Measurements from ENCODE around the gene CARD11.

CARD11 gene

DNA sequence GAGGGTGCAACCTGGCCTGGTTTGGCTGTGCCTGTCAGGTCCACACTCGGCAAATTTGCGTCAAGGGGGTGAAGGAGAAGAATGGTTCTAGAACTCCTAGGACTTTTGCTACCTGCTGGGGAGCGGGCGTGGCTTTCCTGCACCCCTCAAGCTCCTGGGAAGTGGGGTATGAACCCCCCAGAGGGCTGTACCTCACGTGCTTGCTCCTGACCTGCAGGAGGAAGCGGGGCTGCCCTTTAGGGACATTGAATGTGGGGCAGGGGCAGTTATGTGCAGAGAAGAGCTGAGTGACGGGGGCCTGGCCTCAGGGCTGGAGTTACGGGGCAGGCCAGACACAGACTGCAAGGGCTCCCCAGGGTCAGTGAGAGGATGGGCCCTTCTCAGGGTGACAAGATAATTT, 138.2 kb downstream of the CARD11 start:
- no peak overlapping the region for H3K27ac ChIP-seq (ENCODE audit: low read length)
- H3K9me3 ChIP-seq (ENCODE audit: insufficient read depth, low read depth, low read length) = no peaks in the 10 kb centered on the region
- no peak overlapping the region for H3K4me3 ChIP-seq (ENCODE audit: low read length)
- H3K27me3 ChIP-seq (ENCODE audit: insufficient read depth, low read length) = no peaks in the 10 kb centered on the region
- no peaks in the 10 kb centered on the region for H3K36me3 ChIP-seq (ENCODE audit: insufficient read depth, low read depth, low read length)
- H3K4me1 ChIP-seq (ENCODE audit: insufficient read depth, low read length) = no peaks in the 10 kb centered on the region
- no peak overlapping the region for H3K9ac ChIP-seq (ENCODE audit: low read depth, low read length)

- H3K9me3 ChIP-seq (ENCODE audit: insufficient read depth, low read depth, low read length) = no peaks in the 10 kb centered on the region
- no peaks in the 10 kb centered on the region for H3K36me3 ChIP-seq (ENCODE audit: insufficient read depth, low read depth, low read length)
- no peak overlapping the region for H3K27ac ChIP-seq (ENCODE audit: low read length)
- H3K4me3 ChIP-seq (ENCODE audit: low read length) = no peak overlapping the region
- H3K9ac ChIP-seq (ENCODE audit: low read depth, low read length) = no peak overlapping the region
- H3K27me3 ChIP-seq (ENCODE audit: insufficient read depth, low read length) = no peaks in the 10 kb centered on the region
- no peaks in the 10 kb centered on the region for H3K4me1 ChIP-seq (ENCODE audit: insufficient read depth, low read length)
Observed at GRCh38 chr7:2905027-2905426, 138.6 kb downstream of the CARD11 start.

DNA sequence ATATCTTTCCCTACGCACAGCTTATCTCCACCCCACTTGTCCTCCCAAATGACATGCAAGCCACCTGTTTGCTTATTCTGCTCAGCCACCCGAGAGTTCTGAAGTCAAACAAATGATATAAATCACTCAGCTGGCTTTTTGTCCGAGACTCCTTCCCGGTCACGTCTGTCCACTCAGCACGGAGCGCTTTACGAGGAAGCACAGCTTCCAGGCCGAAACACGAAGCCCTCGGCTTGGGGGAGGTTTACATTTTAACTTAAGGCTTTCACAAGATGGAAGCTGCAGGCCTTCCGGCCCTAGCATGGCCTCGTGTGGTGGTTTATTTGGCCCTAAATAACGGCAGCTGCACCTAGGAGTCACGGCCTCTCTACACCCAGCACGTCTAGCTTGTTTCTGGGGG, 139.5 kb downstream of the CARD11 start:
- H3K9ac ChIP-seq (ENCODE audit: low read depth, low read length) = no peak overlapping the region
- H3K36me3 ChIP-seq (ENCODE audit: insufficient read depth, low read depth, low read length) = no peaks in the 10 kb centered on the region
- H3K27ac ChIP-seq (ENCODE audit: low read length) = no peak overlapping the region
- no peaks in the 10 kb centered on the region for H3K9me3 ChIP-seq (ENCODE audit: insufficient read depth, low read depth, low read length)
- H3K4me1 ChIP-seq (ENCODE audit: insufficient read depth, low read length) = no peaks in the 10 kb centered on the region
- H3K27me3 ChIP-seq (ENCODE audit: insufficient read depth, low read length) = no peaks in the 10 kb centered on the region
- H3K4me3 ChIP-seq (ENCODE audit: low read length) = no peak overlapping the region

DNA sequence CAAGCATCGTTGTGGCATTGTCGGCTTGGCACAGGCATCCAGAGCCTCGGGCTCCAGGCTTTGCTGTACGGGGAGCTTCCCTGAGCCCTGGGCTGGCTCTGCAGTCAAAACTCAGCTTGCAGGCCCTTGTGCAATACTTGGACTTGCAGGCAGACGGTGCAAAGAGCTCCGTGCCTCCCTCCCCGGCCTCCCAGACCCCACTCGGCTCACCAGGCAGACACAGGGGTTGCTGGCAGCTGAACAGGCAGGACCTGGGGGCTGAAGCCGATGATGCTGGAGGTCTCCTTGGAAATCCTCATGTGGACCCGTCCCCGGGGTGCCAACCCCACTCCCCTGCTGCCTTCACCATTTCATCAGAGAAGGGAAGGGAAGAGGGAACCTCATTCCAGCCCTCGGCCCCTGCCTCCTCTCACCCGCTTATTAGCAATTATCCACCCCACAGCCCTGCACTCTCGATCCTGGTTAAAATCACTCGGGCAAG, 139.9 kb downstream of the CARD11 start:
- Histone ChIP-seq H3K9ac (ENCODE audit: low read depth, low read length) (no peak overlapping the region), H3K27ac (ENCODE audit: low read length) (no peak overlapping the region), H3K4me1 (ENCODE audit: insufficient read depth, low read length) (no peaks in the 10 kb centered on the region)

DNA sequence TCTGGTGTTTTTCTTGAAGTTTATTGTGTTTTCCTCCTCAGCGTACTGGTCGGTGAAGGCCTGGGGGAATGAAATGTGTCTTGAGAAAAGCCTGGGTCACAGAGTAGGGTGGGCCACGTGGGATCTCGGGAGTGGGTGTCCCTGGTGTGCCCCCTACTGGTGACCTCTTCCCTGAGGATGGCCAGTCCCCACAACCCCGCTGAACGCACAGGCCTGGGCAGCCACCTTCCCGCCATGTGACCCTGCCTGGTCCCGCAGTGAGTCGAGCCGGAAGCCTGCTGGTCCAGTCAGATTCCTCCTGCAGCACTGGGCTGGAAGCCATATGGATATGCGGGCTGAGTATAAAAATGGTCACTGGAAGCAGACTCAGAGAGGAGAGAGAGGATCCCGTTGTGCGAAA, 146.6 kb downstream of the CARD11 start:
- Histone ChIP-seq H3K4me1 (ENCODE audit: insufficient read depth, low read length) (no peaks in the 10 kb centered on the region), H3K4me3 (ENCODE audit: low read length) (no peak overlapping the region), H3K36me3 (ENCODE audit: insufficient read depth, low read depth, low read length) (no peaks in the 10 kb centered on the region), H3K27me3 (ENCODE audit: insufficient read depth, low read length) (no peaks in the 10 kb centered on the region), H3K9me3 (ENCODE audit: insufficient read depth, low read depth, low read length) (no peaks in the 10 kb centered on the region), H3K9ac (ENCODE audit: low read depth, low read length) (no peak overlapping the region), H3K27ac (ENCODE audit: low read length) (no peak overlapping the region)

More for the DNA sequence above, 139.9 kb downstream of the CARD11 start:
- no peak overlapping the region for H3K4me3 ChIP-seq (ENCODE audit: low read length)
- H3K36me3 ChIP-seq (ENCODE audit: insufficient read depth, low read depth, low read length) = no peaks in the 10 kb centered on the region
- no peaks in the 10 kb centered on the region for H3K9me3 ChIP-seq (ENCODE audit: insufficient read depth, low read depth, low read length)
- H3K27me3 ChIP-seq (ENCODE audit: insufficient read depth, low read length) = no peaks in the 10 kb centered on the region

DNA sequence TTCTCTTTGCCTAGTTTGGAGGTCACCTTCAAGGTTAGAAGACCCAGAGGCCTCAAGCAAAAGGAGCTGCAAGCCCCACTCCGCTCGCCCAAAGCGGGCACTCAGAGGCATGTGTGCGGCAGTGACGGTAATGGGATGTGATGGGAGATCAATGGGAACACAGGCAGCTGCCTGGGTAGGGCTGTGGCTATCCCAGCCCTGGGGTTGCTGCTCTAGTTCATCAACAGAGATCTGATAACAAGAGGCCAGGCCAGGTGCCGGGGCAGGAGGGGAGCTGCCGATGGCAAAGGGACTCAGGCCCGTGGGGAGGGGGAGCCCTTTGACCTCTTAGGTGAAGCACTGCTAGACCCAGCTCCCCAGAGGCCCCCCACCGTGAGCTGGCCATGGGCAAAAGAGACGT, 147.5 kb downstream of the CARD11 start:
- Histone ChIP-seq H3K4me3 (ENCODE audit: low read length) (no peak overlapping the region), H3K36me3 (ENCODE audit: insufficient read depth, low read depth, low read length) (no peaks in the 10 kb centered on the region), H3K27me3 (ENCODE audit: insufficient read depth, low read length) (no peaks in the 10 kb centered on the region), H3K4me1 (ENCODE audit: insufficient read depth, low read length) (no peaks in the 10 kb centered on the region), H3K9me3 (ENCODE audit: insufficient read depth, low read depth, low read length) (no peaks in the 10 kb centered on the region), H3K27ac (ENCODE audit: low read length) (no peak overlapping the region), H3K9ac (ENCODE audit: low read depth, low read length) (no peak overlapping the region)

- no peaks in the 10 kb centered on the region for H3K27me3 ChIP-seq (ENCODE audit: insufficient read depth, low read length)
- H3K9me3 ChIP-seq (ENCODE audit: insufficient read depth, low read depth, low read length) = no peaks in the 10 kb centered on the region
- H3K9ac ChIP-seq (ENCODE audit: low read depth, low read length) = no peak overlapping the region
- no peak overlapping the region for H3K4me3 ChIP-seq (ENCODE audit: low read length)
- H3K36me3 ChIP-seq (ENCODE audit: insufficient read depth, low read depth, low read length) = no peaks in the 10 kb centered on the region
- no peak overlapping the region for H3K27ac ChIP-seq (ENCODE audit: low read length)
- no peaks in the 10 kb centered on the region for H3K4me1 ChIP-seq (ENCODE audit: insufficient read depth, low read length)
Observed at GRCh38 chr7:2894118-2894940, 149.3 kb downstream of the CARD11 start.

- Histone ChIP-seq H3K36me3 (ENCODE audit: insufficient read depth, low read depth, low read length) (no peaks in the 10 kb centered on the region), H3K27me3 (ENCODE audit: insufficient read depth, low read length) (no peaks in the 10 kb centered on the region), H3K9me3 (ENCODE audit: insufficient read depth, low read depth, low read length) (no peaks in the 10 kb centered on the region), H3K4me1 (ENCODE audit: insufficient read depth, low read length) (no peaks in the 10 kb centered on the region), H3K4me3 (ENCODE audit: low read length) (no peak overlapping the region), H3K9ac (ENCODE audit: low read depth, low read length) (no peak overlapping the region), H3K27ac (ENCODE audit: low read length) (no peak overlapping the region)
Observed at GRCh38 chr7:2893411-2893861, 150.2 kb downstream of the CARD11 start.

DNA sequence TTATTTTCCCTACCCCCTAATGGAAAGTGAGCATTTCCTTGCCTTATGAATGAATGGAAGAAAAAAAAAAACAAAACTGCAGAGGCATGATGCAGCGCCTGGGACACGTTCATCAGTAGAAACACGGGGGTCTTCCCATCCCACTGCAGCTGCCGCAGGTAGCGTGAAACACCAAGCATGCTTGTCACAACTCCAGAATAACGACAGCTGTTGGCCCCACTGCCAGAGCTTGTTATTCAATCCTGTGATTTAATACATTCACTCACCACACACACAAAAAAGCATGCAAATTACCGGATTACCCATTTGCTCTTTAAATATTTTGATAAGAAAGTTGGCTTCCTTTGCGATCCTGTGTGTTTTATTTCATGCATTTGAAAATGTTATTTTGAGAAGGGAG, 151.1 kb downstream of the CARD11 start:
- Histone ChIP-seq H3K27ac (ENCODE audit: low read length) (no peak overlapping the region), H3K9ac (ENCODE audit: low read depth, low read length) (no peak overlapping the region), H3K4me3 (ENCODE audit: low read length) (no peak overlapping the region), H3K9me3 (ENCODE audit: insufficient read depth, low read depth, low read length) (no peaks in the 10 kb centered on the region), H3K4me1 (ENCODE audit: insufficient read depth, low read length) (no peaks in the 10 kb centered on the region), H3K36me3 (ENCODE audit: insufficient read depth, low read depth, low read length) (no peaks in the 10 kb centered on the region), H3K27me3 (ENCODE audit: insufficient read depth, low read length) (no peaks in the 10 kb centered on the region)

- Histone ChIP-seq H3K27me3 (ENCODE audit: insufficient read depth, low read length) (no peaks in the 10 kb centered on the region), H3K4me1 (ENCODE audit: insufficient read depth, low read length) (no peaks in the 10 kb centered on the region), H3K9me3 (ENCODE audit: insufficient read depth, low read depth, low read length) (no peaks in the 10 kb centered on the region), H3K27ac (ENCODE audit: low read length) (no peak overlapping the region), H3K4me3 (ENCODE audit: low read length) (no peak overlapping the region), H3K9ac (ENCODE audit: low read depth, low read length) (no peak overlapping the region), H3K36me3 (ENCODE audit: insufficient read depth, low read depth, low read length) (no peaks in the 10 kb centered on the region)
Observed at GRCh38 chr7:2887816-2888215, 155.9 kb downstream of the CARD11 start.

DNA sequence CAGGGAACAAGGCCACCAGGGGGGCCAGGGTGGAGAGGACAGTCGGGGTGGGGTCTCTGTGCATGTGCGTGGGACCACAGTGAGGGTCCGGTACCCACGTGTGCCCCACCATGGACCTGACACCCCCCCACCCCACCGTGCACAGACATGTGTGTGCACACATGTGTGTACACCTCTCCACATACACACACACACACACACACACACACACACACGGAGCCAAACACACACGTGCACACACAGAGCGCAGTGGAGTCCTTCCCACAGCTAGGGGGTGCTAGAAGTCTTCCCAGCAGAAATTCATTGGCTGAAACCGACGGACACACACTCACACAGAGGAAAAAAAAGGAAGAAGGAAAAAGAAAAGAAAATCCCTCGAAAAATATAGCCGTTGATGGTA, 156.8 kb downstream of the CARD11 start:
- no peaks in the 10 kb centered on the region for H3K27me3 ChIP-seq (ENCODE audit: insufficient read depth, low read length)
- H3K9me3 ChIP-seq (ENCODE audit: insufficient read depth, low read depth, low read length) = no peaks in the 10 kb centered on the region
- no peak overlapping the region for H3K4me3 ChIP-seq (ENCODE audit: low read length)
- H3K9ac ChIP-seq (ENCODE audit: low read depth, low read length) = no peak overlapping the region
- peaks cover 4% of the 10 kb centered on the region; the same call in 1 of the 2 replicates for H3K4me1 ChIP-seq (ENCODE audit: insufficient read depth, low read length)
- H3K27ac ChIP-seq (ENCODE audit: low read length) = no peak overlapping the region
- no peaks in the 10 kb centered on the region for H3K36me3 ChIP-seq (ENCODE audit: insufficient read depth, low read depth, low read length)

DNA sequence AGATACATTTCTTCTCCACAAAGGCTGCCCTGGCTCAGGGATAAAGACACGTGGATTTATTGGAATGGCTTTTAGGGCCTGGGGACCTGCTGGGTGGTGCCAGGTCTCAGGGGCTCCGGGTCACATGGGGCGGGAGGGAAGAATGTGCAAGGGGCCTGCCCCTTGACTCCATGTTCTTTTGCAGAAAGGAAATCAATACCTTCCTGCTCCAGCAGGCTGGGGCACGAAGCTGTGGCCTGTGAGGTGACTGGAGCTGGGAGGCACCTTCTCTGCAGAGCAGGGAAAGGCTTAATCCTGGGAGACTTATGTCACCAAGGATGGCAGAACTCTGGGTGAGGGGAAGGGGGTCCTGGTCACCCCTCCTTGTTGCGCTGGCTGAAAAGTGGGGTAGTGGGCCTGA, 157.3 kb downstream of the CARD11 start:
- peaks cover 5% of the 10 kb centered on the region; the same call in 1 of the 2 replicates for H3K4me1 ChIP-seq (ENCODE audit: insufficient read depth, low read length)
- H3K4me3 ChIP-seq (ENCODE audit: low read length) = no peak overlapping the region
- no peaks in the 10 kb centered on the region for H3K9me3 ChIP-seq (ENCODE audit: insufficient read depth, low read depth, low read length)
- no peaks in the 10 kb centered on the region for H3K27me3 ChIP-seq (ENCODE audit: insufficient read depth, low read length)
- no peak overlapping the region for H3K27ac ChIP-seq (ENCODE audit: low read length)
- H3K36me3 ChIP-seq (ENCODE audit: insufficient read depth, low read depth, low read length) = no peaks in the 10 kb centered on the region
- no peak overlapping the region for H3K9ac ChIP-seq (ENCODE audit: low read depth, low read length)

Measured in iPS-20b (cell line).